Measurements from ENCODE around the gene PRPH2. TPM values are rescaled to one million over a fixed set of nuclear protein-coding genes. Genes with fewer than 3 reads are reported as not detected.
A peak's percentile ranks its signal among the peaks of the same experiment; 100 is the strongest.
"Not testable (repeated sequence)": the region's sequence is repeated elsewhere in the genome, so short reads cannot be mapped to it uniquely, and the experiment has no call there.

PRPH2 gene
- total and polyA plus RNA-seq, 12 donors: 0.36 to 2.7 (median 0.97) TPM

DNA sequence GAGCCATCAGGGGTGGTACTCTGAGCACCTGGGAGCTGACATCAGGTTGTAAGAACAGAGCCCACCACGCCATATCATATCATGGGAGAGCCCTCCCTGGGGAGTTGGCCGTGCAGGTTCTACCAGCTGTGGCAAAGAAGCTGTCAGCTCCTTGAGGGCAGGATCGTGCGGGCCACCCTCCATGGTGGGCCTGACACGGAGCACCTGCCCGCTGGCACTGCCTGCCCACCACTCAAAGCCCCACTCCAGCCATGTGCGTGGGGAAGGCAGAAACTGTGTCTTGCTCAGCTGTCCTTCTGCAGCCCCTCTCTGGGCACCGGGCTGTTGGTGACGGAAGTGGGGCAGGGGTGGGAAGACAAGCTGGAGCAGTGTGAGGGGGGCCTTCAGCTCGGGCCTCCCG lies 14.3 kb downstream of the PRPH2 start:
- Histone ChIP-seq H3K9me3 (peaks cover 0 to 13% (median 8%) of the 10 kb centered on the region in 11 donors), H3K27me3 (no peaks in the 10 kb centered on the region), H3K4me3 (no peak overlapping the region), H3K27ac (no peak overlapping the region), H3K36me3 (no peaks in the 10 kb centered on the region), H3K4me1 (peaks cover 0 to 13% (median 0%) of the 10 kb centered on the region in 9 donors)
- TF ChIP-seq, protein P1, sequence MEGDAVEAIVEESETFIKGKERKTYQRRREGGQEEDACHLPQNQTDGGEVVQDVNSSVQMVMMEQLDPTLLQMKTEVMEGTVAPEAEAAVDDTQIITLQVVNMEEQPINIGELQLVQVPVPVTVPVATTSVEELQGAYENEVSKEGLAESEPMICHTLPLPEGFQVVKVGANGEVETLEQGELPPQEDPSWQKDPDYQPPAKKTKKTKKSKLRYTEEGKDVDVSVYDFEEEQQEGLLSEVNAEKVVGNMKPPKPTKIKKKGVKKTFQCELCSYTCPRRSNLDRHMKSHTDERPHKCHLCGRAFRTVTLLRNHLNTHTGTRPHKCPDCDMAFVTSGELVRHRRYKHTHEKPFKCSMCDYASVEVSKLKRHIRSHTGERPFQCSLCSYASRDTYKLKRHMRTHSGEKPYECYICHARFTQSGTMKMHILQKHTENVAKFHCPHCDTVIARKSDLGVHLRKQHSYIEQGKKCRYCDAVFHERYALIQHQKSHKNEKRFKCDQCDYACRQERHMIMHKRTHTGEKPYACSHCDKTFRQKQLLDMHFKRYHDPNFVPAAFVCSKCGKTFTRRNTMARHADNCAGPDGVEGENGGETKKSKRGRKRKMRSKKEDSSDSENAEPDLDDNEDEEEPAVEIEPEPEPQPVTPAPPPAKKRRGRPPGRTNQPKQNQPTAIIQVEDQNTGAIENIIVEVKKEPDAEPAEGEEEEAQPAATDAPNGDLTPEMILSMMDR (IDR thresholded peaks at IDR 0.05): no peak
- no peak for ATAC-seq
- no peak for DNase-seq
- intact Hi-C loops (cut with DNase I): no loop called here
- 91 to 95% methylated on average over 11 of the region's 11 CpGs for WGBS, 2 donors

DNA sequence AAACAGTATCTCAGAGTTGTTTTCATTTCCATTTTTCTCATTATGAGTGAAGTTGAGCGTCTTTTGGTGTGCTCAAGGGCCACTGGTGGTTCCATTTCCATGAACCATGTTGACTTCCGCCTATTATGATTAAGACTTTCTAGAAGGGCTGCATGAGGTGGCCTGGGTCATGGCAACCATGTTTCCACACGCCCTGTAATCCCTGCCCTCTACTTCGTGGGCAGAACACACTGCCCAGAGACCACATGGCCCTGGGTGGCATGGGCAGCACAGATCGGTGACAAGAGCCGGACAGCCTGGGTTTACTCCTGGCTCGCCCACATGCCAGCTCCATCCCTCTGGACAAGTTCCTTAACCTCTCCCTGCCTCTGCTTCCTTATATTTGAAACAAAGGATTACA lies 14.8 kb downstream of the PRPH2 start:
- no peak overlapping the region for H3K27ac ChIP-seq
- TF ChIP-seq, protein P1 (IDR thresholded peaks at IDR 0.05): no peak
- no peak overlapping the region for H3K4me3 ChIP-seq
- H3K27me3 ChIP-seq: no peaks in the 10 kb centered on the region
- peaks cover 0 to 13% (median 0%) of the 10 kb centered on the region in 9 donors for H3K4me1 ChIP-seq
- intact Hi-C loops (cut with DNase I): no loop called here
- DNase-seq (no peak), ATAC-seq (no peak)
- 95 to 96% methylated on average over 7 of the region's 7 CpGs for WGBS, 2 donors
- H3K9me3 ChIP-seq: peaks cover 0 to 13% (median 8%) of the 10 kb centered on the region in 11 donors
- H3K36me3 ChIP-seq: no peaks in the 10 kb centered on the region

DNA sequence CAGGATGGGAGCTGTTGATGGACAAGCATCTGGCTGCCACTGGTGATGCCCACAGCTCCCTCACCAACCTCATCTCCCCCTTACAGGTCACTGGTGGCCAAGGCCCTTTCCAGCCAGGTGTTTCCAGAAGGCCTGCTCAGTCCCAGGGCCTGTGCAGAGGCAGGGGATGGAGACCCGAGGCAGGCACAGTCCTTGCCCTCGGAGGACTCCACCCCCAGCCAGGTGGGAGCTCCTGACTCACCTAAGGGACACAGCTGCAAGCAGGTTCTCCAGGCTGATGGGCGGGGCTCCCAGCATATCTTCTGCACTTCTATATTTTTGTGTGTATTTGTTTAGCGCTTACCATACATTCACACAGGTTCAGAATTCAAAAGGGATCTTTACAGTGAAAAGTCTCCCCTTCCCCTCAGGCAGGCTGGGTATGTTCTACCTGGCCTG lies 17.4 kb downstream of the PRPH2 start:
- 89 to 96% methylated on average over 4 of the region's 4 CpGs for WGBS, 2 donors
- TF ChIP-seq, protein P1 (IDR thresholded peaks at IDR 0.05): no peak
- no peak overlapping the region for H3K27ac ChIP-seq
- peak in 2 of 8 donors; percentile 4 to 27 for ATAC-seq
- H3K4me1 ChIP-seq: peaks cover 0 to 13% (median 0%) of the 10 kb centered on the region in 9 donors
- DNase-seq: no peak
- no peaks in the 10 kb centered on the region for H3K27me3 ChIP-seq
- peak overlapping the region in 1 of 10 donors; percentile 58 for H3K4me3 ChIP-seq
- intact Hi-C loops (cut with DNase I): no loop called here
- H3K36me3 ChIP-seq: no peaks in the 10 kb centered on the region
- H3K9me3 ChIP-seq: no peaks in the 10 kb centered on the region

DNA sequence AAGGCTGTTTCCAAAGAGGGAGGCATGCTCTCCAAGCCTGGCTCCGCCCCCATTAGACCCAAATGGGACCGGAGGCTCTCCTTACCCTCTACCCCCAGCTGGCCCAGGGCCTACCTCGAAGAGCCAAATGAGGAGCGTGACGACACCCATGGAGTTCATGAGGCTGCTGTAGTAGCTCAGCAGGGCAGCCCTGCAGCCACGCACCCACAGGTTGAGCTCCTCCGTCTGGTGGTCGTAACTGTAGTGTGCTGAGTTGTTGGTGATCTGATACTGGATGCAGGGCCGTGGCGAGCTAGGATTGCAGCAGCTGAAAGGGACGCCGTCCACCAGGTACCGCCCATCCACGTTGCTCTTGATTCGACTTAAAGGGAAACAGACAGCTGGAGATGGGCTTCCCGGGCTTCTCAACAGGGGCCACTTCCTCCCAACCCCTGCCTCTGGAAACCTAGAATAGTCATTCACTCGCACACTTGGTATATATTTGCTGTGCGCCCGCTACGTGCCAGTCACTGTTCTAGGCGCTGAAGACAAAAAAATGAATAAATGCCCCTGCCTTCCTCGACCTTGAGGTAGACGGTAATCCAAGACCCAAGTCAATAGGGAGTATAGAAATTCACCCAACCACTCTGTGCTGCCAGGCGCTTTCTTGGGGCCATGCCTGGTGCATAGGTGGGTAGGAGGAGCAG lies 18.0 kb downstream of the PRPH2 start:
- intact Hi-C loops (cut with DNase I): no loop called here
- peak overlapping the region in 9 of 10 donors; percentile 18 to 58 (median 39) for H3K4me3 ChIP-seq
- no peaks in the 10 kb centered on the region for H3K27me3 ChIP-seq
- H3K27ac ChIP-seq: peak overlapping the region in 1 of 10 donors; percentile 47
- 32 to 50% methylated on average over 24 of the region's 24 CpGs for WGBS, 2 donors
- H3K4me1 ChIP-seq: peaks cover 0 to 13% (median 0%) of the 10 kb centered on the region in 9 donors
- peak; percentile 48 to 62 for DNase-seq
- ATAC-seq: peak; percentile 58 to 91 (median 78)
- no peaks in the 10 kb centered on the region for H3K36me3 ChIP-seq
- H3K9me3 ChIP-seq: no peaks in the 10 kb centered on the region
- TF ChIP-seq, protein P1 (IDR thresholded peaks at IDR 0.05): no peak

DNA sequence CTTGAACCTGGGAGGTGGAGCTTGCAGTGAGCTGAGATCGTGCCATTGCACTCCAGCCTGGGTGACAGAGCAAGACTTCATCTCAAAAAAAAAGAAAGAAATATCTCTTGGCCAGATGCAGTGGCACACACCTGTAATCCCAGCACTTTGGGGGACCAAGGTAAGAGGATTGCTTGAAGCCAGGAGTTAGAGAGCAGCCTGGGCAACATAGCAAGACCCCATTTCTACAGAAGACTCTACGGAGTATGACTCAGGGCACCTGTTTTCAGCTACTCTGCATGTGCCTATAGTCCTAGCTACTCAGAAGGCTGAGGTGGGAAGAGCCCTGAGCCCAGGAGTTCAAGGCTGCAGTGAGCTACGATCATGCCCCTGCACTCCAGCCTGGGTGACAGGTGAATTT lies 19.6 kb downstream of the PRPH2 start:
- peaks cover 0 to 13% (median 0%) of the 10 kb centered on the region in 9 donors for H3K4me1 ChIP-seq
- H3K27me3 ChIP-seq; ATAC-seq; H3K9me3 ChIP-seq; H3K36me3 ChIP-seq; H3K4me3 ChIP-seq; H3K27ac ChIP-seq; DNase-seq; intact Hi-C loops (cut with DNase I): not testable (repeated sequence)
- WGBS, 2 donors: 95 to 99% methylated on average over 3 of the region's 3 CpGs
